Immature natural killer cell (primary cell): ENCODE results near the gene BHLHE23. TPM values are rescaled to one million over a fixed set of nuclear protein-coding genes. Genes with fewer than 3 reads are reported as not detected.

Experiments
- DNase-seq, 3 donors: peaks; one replicate each; pipeline ENCODE4 v3.0.0; 2022; ENCODE audit warnings: mixed read lengths in 1 of 3
- H3K27ac Mint-ChIP-seq, 6 donors: one replicate each; pipeline ENCODE4 v1.8.0; 2020; ENCODE audit warnings: mixed read lengths in 6 of 6, mild to moderate bottlenecking in 5 of 6, inconsistent platforms in 4 of 6, moderate library complexity in 3 of 6
- H3K27me3 Mint-ChIP-seq, 3 donors: one replicate each; pipeline ENCODE4 v1.8.0; 2020 to 2021; ENCODE audit warnings: low read depth in 3 of 3, mild to moderate bottlenecking in 3 of 3, mixed read lengths in 3 of 3, moderate library complexity in 3 of 3, inconsistent platforms in 1 of 3
- H3K36me3 Mint-ChIP-seq, 3 donors: one replicate each; pipeline ENCODE4 v1.8.0; 2020; ENCODE audit warnings: mixed read lengths in 3 of 3, inconsistent platforms in 2 of 3, mild to moderate bottlenecking in 2 of 3
- H3K4me1 Mint-ChIP-seq, 2 donors: one replicate each; pipeline ENCODE4 v1.8.0; 2020; ENCODE audit warnings: inconsistent platforms in 2 of 2, mild to moderate bottlenecking in 2 of 2, mixed read lengths in 2 of 2, moderate library complexity in 1 of 2
- H3K4me3 Mint-ChIP-seq, 5 donors: one replicate each; pipeline ENCODE4 v1.8.0; 2020; ENCODE audit warnings: mild to moderate bottlenecking in 5 of 5, mixed read lengths in 5 of 5, inconsistent platforms in 3 of 5, moderate library complexity in 3 of 5
- H3K9me3 Mint-ChIP-seq, 6 donors: one replicate each; pipeline ENCODE4 v1.8.0; 2020; ENCODE audit warnings: mild to moderate bottlenecking in 6 of 6, mixed read lengths in 6 of 6, inconsistent platforms in 4 of 6, moderate library complexity in 3 of 6
- polyA plus RNA-seq, 3 donors: library from polyadenylated mRNA; unstranded; fragments of 300-500 nt; fragmentation: Illumina TruSeq; gene quantifications; one replicate each; pipeline ENCODE4 v1.2.3, GENCODE V29; 2021

Gene BHLHE23
- polyA plus RNA-seq, 3 donors from 2014 or later: not detected

- Mint-ChIP-seq H3K27ac (peak overlapping the region in 2 of 6 donors; percentile 16 to 19), H3K36me3 (no peaks in the 10 kb centered on the region), H3K27me3 (peaks cover 11 to 25% (median 12%) of the 10 kb centered on the region in 3 donors), H3K9me3 (no peaks in the 10 kb centered on the region), H3K4me1 (peaks cover 14% of the 10 kb centered on the region in 2 donors), H3K4me3 (peak overlapping the region in 4 of 5 donors; percentile 8 to 46 (median 28))
- no peak for DNase-seq
Measured at GRCh38 chr20:62971211-62971949, 35.4 kb downstream of the BHLHE23 start.

GRCh38 chr20:62970307-62971210 is 36.2 kb downstream of the BHLHE23 start:
- DNase-seq: no peak
- H3K9me3 Mint-ChIP-seq: no peaks in the 10 kb centered on the region
- H3K27ac Mint-ChIP-seq: no peak overlapping the region
- peaks cover 0 to 3% (median 0%) of the 10 kb centered on the region in 3 donors for H3K36me3 Mint-ChIP-seq
- peaks cover 10 to 20% (median 11%) of the 10 kb centered on the region in 3 donors for H3K27me3 Mint-ChIP-seq
- H3K4me3 Mint-ChIP-seq: no peak overlapping the region
- H3K4me1 Mint-ChIP-seq: peaks cover 14% of the 10 kb centered on the region in 2 donors

- H3K27ac Mint-ChIP-seq: peak overlapping the region in 1 of 6 donors; percentile 40
- H3K4me3 Mint-ChIP-seq: no peak overlapping the region
- no peaks in the 10 kb centered on the region for H3K9me3 Mint-ChIP-seq
- H3K27me3 Mint-ChIP-seq: peaks cover 10 to 20% (median 11%) of the 10 kb centered on the region in 3 donors
- DNase-seq: no peak
- peaks cover 14% of the 10 kb centered on the region in 2 donors for H3K4me1 Mint-ChIP-seq
- peaks cover 0 to 3% (median 0%) of the 10 kb centered on the region in 3 donors for H3K36me3 Mint-ChIP-seq
Measured at GRCh38 chr20:62969939-62970306, 36.8 kb downstream of the BHLHE23 start.

GRCh38 chr20:62969179-62969760 is 37.5 kb downstream of the BHLHE23 start:
- DNase-seq: no peak
- peaks cover 14% of the 10 kb centered on the region in 2 donors for H3K4me1 Mint-ChIP-seq
- H3K36me3 Mint-ChIP-seq: peaks cover 0 to 3% (median 0%) of the 10 kb centered on the region in 3 donors
- no peak overlapping the region for H3K4me3 Mint-ChIP-seq
- H3K9me3 Mint-ChIP-seq: no peaks in the 10 kb centered on the region
- peaks cover 10 to 13% (median 10%) of the 10 kb centered on the region in 3 donors for H3K27me3 Mint-ChIP-seq
- H3K27ac Mint-ChIP-seq: no peak overlapping the region

- Mint-ChIP-seq H3K36me3 (peaks cover 0 to 3% (median 0%) of the 10 kb centered on the region in 3 donors), H3K4me1 (peaks cover 13 to 14% of the 10 kb centered on the region in 2 donors), H3K27me3 (peaks cover 8 to 10% (median 10%) of the 10 kb centered on the region in 3 donors), H3K9me3 (no peaks in the 10 kb centered on the region), H3K4me3 (no peak overlapping the region), H3K27ac (no peak overlapping the region)
- no peak for DNase-seq
Measured at GRCh38 chr20:62968378-62969178, 38.2 kb downstream of the BHLHE23 start.

- H3K9me3 Mint-ChIP-seq: no peaks in the 10 kb centered on the region
- no peak overlapping the region for H3K27ac Mint-ChIP-seq
- no peak overlapping the region for H3K4me3 Mint-ChIP-seq
- peaks cover 12 to 14% of the 10 kb centered on the region in 2 donors for H3K4me1 Mint-ChIP-seq
- peaks cover 0 to 3% (median 0%) of the 10 kb centered on the region in 3 donors for H3K36me3 Mint-ChIP-seq
- H3K27me3 Mint-ChIP-seq: peaks cover 4 to 10% (median 6%) of the 10 kb centered on the region in 3 donors
- no peak for DNase-seq
Measured at GRCh38 chr20:62967628-62968351, 39.0 kb downstream of the BHLHE23 start.

- H3K4me1 Mint-ChIP-seq: peaks cover 8 to 9% of the 10 kb centered on the region in 2 donors
- no peak overlapping the region for H3K4me3 Mint-ChIP-seq
- H3K27ac Mint-ChIP-seq: no peak overlapping the region
- peaks cover 0 to 3% (median 0%) of the 10 kb centered on the region in 3 donors for H3K36me3 Mint-ChIP-seq
- DNase-seq: no peak
- H3K27me3 Mint-ChIP-seq: peaks cover 2 to 6% (median 4%) of the 10 kb centered on the region in 3 donors
- no peaks in the 10 kb centered on the region for H3K9me3 Mint-ChIP-seq
Measured at GRCh38 chr20:62967149-62967501, 39.6 kb downstream of the BHLHE23 start.

- H3K27me3 Mint-ChIP-seq: peaks cover 0 to 3% (median 2%) of the 10 kb centered on the region in 3 donors
- H3K4me3 Mint-ChIP-seq: no peak overlapping the region
- no peaks in the 10 kb centered on the region for H3K9me3 Mint-ChIP-seq
- H3K36me3 Mint-ChIP-seq: peaks cover 0 to 3% (median 0%) of the 10 kb centered on the region in 3 donors
- no peak for DNase-seq
- peaks cover 3% of the 10 kb centered on the region in 2 donors for H3K4me1 Mint-ChIP-seq
- no peak overlapping the region for H3K27ac Mint-ChIP-seq
Measured at GRCh38 chr20:62966212-62967148, 40.3 kb downstream of the BHLHE23 start.

- Mint-ChIP-seq H3K4me1 (no peaks in the 10 kb centered on the region), H3K27me3 (no peaks in the 10 kb centered on the region), H3K27ac (no peak overlapping the region), H3K36me3 (peaks cover 0 to 3% (median 0%) of the 10 kb centered on the region in 3 donors), H3K4me3 (no peak overlapping the region), H3K9me3 (no peaks in the 10 kb centered on the region)
- no peak for DNase-seq
Measured at GRCh38 chr20:62965363-62965771, 41.4 kb downstream of the BHLHE23 start.

GRCh38 chr20:62964700-62965099 is 42.1 kb downstream of the BHLHE23 start:
- Mint-ChIP-seq H3K4me1 (peaks cover 5% of the 10 kb centered on the region in 2 donors), H3K36me3 (peaks cover 0 to 3% (median 0%) of the 10 kb centered on the region in 3 donors), H3K9me3 (no peaks in the 10 kb centered on the region), H3K4me3 (no peak overlapping the region), H3K27me3 (no peaks in the 10 kb centered on the region), H3K27ac (no peak overlapping the region)
- DNase-seq: no peak

- Mint-ChIP-seq H3K27me3 (no peaks in the 10 kb centered on the region), H3K36me3 (peaks cover 0 to 3% (median 0%) of the 10 kb centered on the region in 3 donors), H3K9me3 (no peaks in the 10 kb centered on the region), H3K27ac (no peak overlapping the region), H3K4me3 (no peak overlapping the region), H3K4me1 (peaks cover 11 to 13% of the 10 kb centered on the region in 2 donors)
- DNase-seq: no peak
Measured at GRCh38 chr20:62963614-62964397, 43.0 kb downstream of the BHLHE23 start.
